Adrenal gland (tissue), 12 donors: ENCODE data around the gene SYT7. TPM values are rescaled to one million over a fixed set of nuclear protein-coding genes. Genes with fewer than 3 reads are reported as not detected.

Experiments
- DNase-seq, 7 donors: peaks; one replicate each; pipeline ENCODE4 v3.0.0-alpha.2; 2019 to 2020
- H3K27ac ChIP-seq, 5 donors: fragments of 200-600 bp; sonication (generic) in 4 of 5; 1 replicate in 3 of 5; 2 replicates in 2 of 5; pipeline versions ENCODE4 v1.5.1 to v1.8.0; 2016 to 2020; ENCODE audit warnings: mild to moderate bottlenecking in 1 of 5
- H3K27me3 ChIP-seq: fragments of 200-600 bp; 2 replicates; pipeline ENCODE4 v1.8.0; 2021
- H3K36me3 ChIP-seq, 2 donors: fragments of 200-600 bp; replicated peaks in 1 of 2; 1 replicate in 1 of 2; 2 replicates in 1 of 2; pipeline versions ENCODE4 v1.5.1 to v1.8.0; 2018 to 2022
- H3K4me1 ChIP-seq, 2 donors: fragments of 200-600 bp; replicated peaks in 1 of 2; 1 replicate in 1 of 2; 2 replicates in 1 of 2; pipeline versions ENCODE4 v1.5.1 to v1.8.0; 2018 to 2021
- H3K4me3 ChIP-seq, 4 donors: fragments of 200-600 bp; sonication (generic) in 3 of 4; one replicate each; pipeline ENCODE4 v1.5.1; 2016 to 2018
- H3K9me3 ChIP-seq, 3 donors: fragments of 200-600 bp; sonication (generic) in 1 of 3; replicated peaks in 1 of 3; 1 replicate in 2 of 3; 2 replicates in 1 of 3; pipeline versions ENCODE4 v1.5.1 to v1.8.0; 2016 to 2021
- CTCF ChIP-seq, 6 experiments: fragments of 450-650 bp in 4 of 6; fragments of 200-600 bp in 2 of 6; sonication (generic) in 1 of 6; IDR thresholded peaks; 1 replicate in 5 of 6; 2 replicates in 1 of 6; pipeline versions ENCODE4 v1.5.1 to v1.8.0; 2016 to 2021; ENCODE audit warnings: antibody characterized with exemption in 6 of 6, mild to moderate bottlenecking in 2 of 6, moderate library complexity in 1 of 6
- POLR2A ChIP-seq, 2 donors: fragments of 450-650 bp; IDR thresholded peaks; one replicate each; pipeline ENCODE4 v1.6.1; 2017; ENCODE audit warnings: antibody characterized with exemption in 2 of 2, mild to moderate bottlenecking in 2 of 2, moderate library complexity in 1 of 2
- WGBS, 4 donors: extraction: QIAGEN DNeasy Blood & Tissue Kit in 2 of 4; methylation state at CpG; one replicate each; pipeline versions ENCODE4 v1.1.5 to v1.1.7; 2013 to 2017; 5-methylcytosine and 5-hydroxymethylcytosine counted together
- intact Hi-C, 2 donors: fragments of 100-400 bp; cut with DNase I; formaldehyde crosslinking; loops; one replicate each; pipeline versions ENCODE4 v1.14.1 to v1.15.0; 2022 to 2023
- polyA plus RNA-seq, 3 donors: library from polyadenylated mRNA; stranded (reverse); fragments of 200-250 nt in 2 of 3; fragments of 350-450 nt in 1 of 3; fragmentation: Illumina TruSeq in 1 of 3; extraction: RNeasy Lipid Tissue Mini Kit (QIAGEN cat#74804) in 1 of 3; gene quantifications; one replicate each; pipeline ENCODE4 v1.2.3, GENCODE V29; 2013 to 2014
- total RNA-seq, 9 donors: library from RNA; depleted of rRNA in 4 of 9; stranded (reverse); fragments of >200 nt in 4 of 9; fragments of 120-200 nt in 1 of 9; fragmentation: NEBNext Ultra II Directional in 1 of 9; extraction: Animal tissue kit (Norgen Biotek cat#: 25700) in 1 of 9; gene quantifications; one replicate each; pipeline versions ENCODE4 v1.1.0 to v1.2.4, GENCODE V29; 2013 to 2023
- donor health status: healthy with polysubstance abuse.
- donor health status: Bipolar disorder and iron deficiency.
- donor health status: DM: yes; HTN: yes; CAD: no.
- donor health status: DM: no; HTN: no; CAD: no.
- donor health status: DM: no; HTN: no; CAD: no.
- donor health status: DM: yes; HTN: yes; CAD: no.

The SYT7 gene
- total and polyA plus RNA-seq, 12 donors: 0.09 to 6.8 (median 1.3) TPM; not detected in 1

DNA sequence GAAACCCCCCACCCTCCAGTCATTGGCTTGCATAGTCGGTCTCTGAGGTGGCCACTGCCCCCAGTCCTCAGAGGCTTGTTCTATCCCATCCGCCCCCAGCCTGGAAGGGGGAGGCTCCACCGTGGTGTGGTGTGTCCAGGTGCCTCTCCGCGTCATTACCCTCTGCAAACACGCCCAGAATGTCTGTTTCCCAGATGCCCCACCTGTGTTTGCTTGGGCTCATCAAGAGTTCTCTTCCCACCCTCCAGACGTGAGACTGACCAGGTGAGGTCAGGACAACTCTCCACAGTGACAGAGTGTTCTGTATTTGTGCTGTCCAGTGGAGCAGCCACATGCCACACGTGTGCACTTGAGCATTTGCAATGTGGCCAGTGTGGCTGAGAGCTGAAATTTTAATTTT, 47.5 kb downstream of the SYT7 start:
- intact Hi-C loops: loop anchor here in 1 of 2 donors (10.0 kb wide), 1 partner anchor 91 kb away; no protein-coding TSS in a partner anchor
- no peak for DNase-seq
- 82 to 90% (median 88%) methylated on average over 8 of the region's 8 CpGs for WGBS, 4 donors

GRCh38 chr11:61533039-61533375, 47.9 kb downstream of the SYT7 start:
- H3K9me3 ChIP-seq: no peaks in the 10 kb centered on the region
- intact Hi-C loops: loop anchor here in 1 of 2 donors (10.0 kb wide), 1 partner anchor 92 kb away; no protein-coding TSS in a partner anchor
- H3K27ac ChIP-seq: no peak overlapping the region
- no peaks in the 10 kb centered on the region for H3K36me3 ChIP-seq
- H3K27me3 ChIP-seq: no peaks in the 10 kb centered on the region
- 91 to 97% (median 93%) methylated on average over 7 to 16 of the region's 16 CpGs for WGBS, 4 donors
- TF ChIP-seq POLR2A (IDR thresholded peaks at IDR 0.05) (no peak), CTCF (IDR thresholded peaks at IDR 0.05) (no peak)
- H3K4me3 ChIP-seq: no peak overlapping the region
- DNase-seq: no peak
- peaks cover 0 to 7% of the 10 kb centered on the region in 2 donors for H3K4me1 ChIP-seq

More for the DNA sequence above, 47.5 kb downstream of the SYT7 start:
- peaks cover 0 to 7% of the 10 kb centered on the region in 2 donors for H3K4me1 ChIP-seq
- H3K36me3 ChIP-seq: no peaks in the 10 kb centered on the region
- TF ChIP-seq POLR2A (IDR thresholded peaks at IDR 0.05): no peak
- no peak for TF ChIP-seq CTCF (IDR thresholded peaks at IDR 0.05)
- no peaks in the 10 kb centered on the region for H3K9me3 ChIP-seq
- H3K27me3 ChIP-seq: no peaks in the 10 kb centered on the region
- H3K27ac ChIP-seq: no peak overlapping the region
- no peak overlapping the region for H3K4me3 ChIP-seq

GRCh38 chr11:61532134-61533038, 48.5 kb downstream of the SYT7 start:
- intact Hi-C loops: loop anchor here in 1 of 2 donors (10.0 kb wide), 1 partner anchor 92 kb away; no protein-coding TSS in a partner anchor
- H3K27me3 ChIP-seq: no peaks in the 10 kb centered on the region

More at GRCh38 chr11:61532134-61533038, 48.5 kb downstream of the SYT7 start:
- Histone ChIP-seq H3K27ac (no peak overlapping the region), H3K36me3 (no peaks in the 10 kb centered on the region), H3K4me3 (no peak overlapping the region), H3K9me3 (no peaks in the 10 kb centered on the region), H3K4me1 (peaks cover 0 to 7% of the 10 kb centered on the region in 2 donors)
- DNase-seq: peak in 6 of 7 donors; percentile 38 to 66 (median 54)
- WGBS, 4 donors: 69 to 72% (median 71%) methylated on average over 8 to 10 of the region's 10 CpGs
- TF ChIP-seq CTCF (IDR thresholded peaks at IDR 0.05) (peak; percentile 34 to 65 (median 54)), POLR2A (IDR thresholded peaks at IDR 0.05) (no peak)
